Retinal pigment epithelial cell (primary cell): ENCODE measurements around the gene TRIP10.

Experiments used
- DNase-seq: peaks from one replicate; pipeline ENCODE4 v3.0.0-alpha.2; 2010; ENCODE audit warnings: low read depth
- H3K4me3 ChIP-seq: 2 replicates; pipeline ENCODE4 v1.5.1; 2011; ENCODE audit warnings: mild to moderate bottlenecking, low read length, control low read depth, moderate library complexity
- CTCF ChIP-seq: conservative IDR thresholded peaks from 2 replicates; pipeline ENCODE4 v1.5.1; 2011; ENCODE audit warnings: low read depth, low read length, control low read depth, inconsistent platforms

The TRIP10 gene

GRCh38 chr19:6732803-6733337 is 6.6 kb upstream of the TRIP10 start:
- no peak for DNase-seq
- no peak overlapping the region for H3K4me3 ChIP-seq
- TF ChIP-seq CTCF = no peak

DNA sequence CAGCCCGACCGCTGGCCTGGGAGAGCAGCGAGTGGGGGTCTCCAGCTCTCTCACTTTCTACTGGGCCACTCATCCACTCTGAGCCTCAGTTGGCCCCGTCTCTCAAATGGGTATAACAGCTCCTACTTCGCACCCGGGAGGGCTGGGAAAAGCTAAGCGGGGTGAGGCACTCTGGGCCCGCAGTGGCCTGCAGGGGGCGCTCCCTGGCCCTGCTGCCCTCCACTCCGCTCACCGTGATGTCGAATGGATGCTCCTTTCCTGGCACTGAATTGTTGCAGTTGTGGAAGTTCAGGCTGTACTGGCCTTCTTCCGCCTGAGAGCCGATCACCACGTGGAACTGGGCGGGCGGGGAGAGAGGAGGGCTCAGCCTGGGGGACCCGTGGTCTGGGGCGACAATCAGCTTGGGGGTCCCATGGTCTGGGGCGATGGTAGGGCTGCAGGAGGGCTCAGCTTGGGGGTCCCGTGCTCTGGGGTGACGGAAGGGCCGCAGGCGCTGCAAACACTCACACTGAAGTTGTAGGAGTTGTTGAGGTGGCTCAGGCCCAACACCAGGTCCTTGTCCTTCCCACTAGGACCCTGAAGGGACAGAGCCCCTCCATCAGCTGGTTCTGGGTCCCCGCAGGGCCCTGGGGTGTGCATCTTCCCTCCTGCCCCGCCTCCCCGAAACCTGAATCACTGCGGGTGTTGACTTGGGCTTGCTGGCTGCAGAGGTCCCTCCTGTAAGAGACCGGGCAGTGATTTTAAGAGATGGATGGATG is 6.0 kb upstream of the TRIP10 start:
- peak; percentile 42 for TF ChIP-seq CTCF
- H3K4me3 ChIP-seq = no peak overlapping the region
- no peak for DNase-seq

DNA sequence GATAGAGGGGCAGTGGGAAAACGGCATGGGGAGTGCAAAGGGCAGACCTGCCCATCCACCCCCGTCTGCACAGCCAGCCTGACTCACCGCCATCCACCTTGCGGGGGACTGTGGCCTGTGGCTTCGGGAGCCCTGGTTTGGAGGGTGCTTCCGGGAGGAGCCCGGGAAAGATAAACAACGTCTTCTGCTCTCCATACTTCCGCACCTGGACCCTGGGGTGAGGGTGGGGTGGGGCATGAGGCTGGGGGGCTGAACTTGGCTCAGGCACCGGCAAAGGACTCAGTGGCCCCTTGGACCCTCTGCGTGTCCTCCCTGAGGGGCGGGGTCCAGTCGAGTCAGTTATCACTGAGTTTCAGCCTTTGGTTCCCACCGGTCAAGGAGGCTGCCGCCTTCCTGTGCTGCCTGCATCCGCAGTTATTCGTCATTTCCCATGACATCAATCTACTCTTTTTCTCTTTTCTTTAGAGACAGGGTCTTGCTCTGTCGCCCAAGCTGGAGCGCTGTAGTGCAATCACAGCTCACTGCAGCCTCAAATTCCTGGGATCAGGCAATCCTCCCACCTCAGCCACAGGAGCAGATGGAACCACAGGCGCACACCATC is 5.3 kb upstream of the TRIP10 start:
- no peak for DNase-seq
- H3K4me3 ChIP-seq = no peak overlapping the region
- no peak for TF ChIP-seq CTCF

DNA sequence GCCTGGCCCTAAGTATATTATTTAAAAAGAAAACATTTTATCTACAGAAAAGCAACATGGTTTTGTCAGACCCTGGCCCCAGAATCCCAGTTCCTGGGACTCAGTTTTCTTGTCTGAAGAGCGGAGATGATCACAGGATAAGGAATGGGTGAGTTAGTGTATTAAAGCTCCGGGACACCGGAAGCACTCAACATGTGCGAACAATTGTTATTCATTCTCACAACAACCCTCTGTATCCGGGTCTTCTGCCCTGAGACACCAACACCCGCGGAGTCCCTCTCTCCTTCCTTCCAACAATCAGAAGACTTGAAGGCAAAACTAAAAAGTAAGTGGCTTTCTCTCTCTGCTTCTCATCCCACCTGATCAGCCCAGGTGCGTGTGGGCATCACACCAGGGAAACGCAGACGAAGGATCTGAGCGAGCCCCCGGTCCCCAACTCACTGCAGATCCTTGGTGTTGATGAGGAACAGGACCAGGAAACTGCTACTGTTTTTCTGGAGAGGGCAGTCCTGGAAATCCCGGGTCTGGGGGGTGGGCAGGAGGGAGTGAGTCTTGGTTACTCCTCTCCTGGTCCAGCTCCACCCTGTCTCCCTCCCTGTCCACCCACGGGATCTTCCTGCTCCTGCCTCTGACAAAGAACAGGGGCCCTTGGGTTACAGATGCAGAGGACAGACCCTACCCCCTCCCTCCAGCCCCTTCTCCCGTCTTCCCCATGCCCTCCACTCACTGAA is 4.1 kb upstream of the TRIP10 start:
- no peak for DNase-seq
- H3K4me3 ChIP-seq = no peak overlapping the region
- TF ChIP-seq CTCF = no peak

- DNase-seq = peak; percentile 62
- peak; percentile 79 for TF ChIP-seq CTCF
These were observed 3.1 kb upstream of the TRIP10 start for GRCh38 chr19:6736169-6736916.

GRCh38 chr19:6736917-6737283 is 2.6 kb upstream of the TRIP10 start:
- H3K4me3 ChIP-seq = peak overlapping the region; percentile 93
- TF ChIP-seq CTCF = no peak
- DNase-seq = no peak

More at GRCh38 chr19:6736169-6736916, 3.1 kb upstream of the TRIP10 start:
- H3K4me3 ChIP-seq = peak overlapping the region; percentile 93
